ENCODE measurements around the gene SPCS2. TPM values are rescaled to one million over a fixed set of nuclear protein-coding genes. Genes with fewer than 3 reads are reported as not detected.

SPCS2 gene
- total and polyA plus RNA-seq, 8 donors, result 160 to 231 (median 174) TPM

GRCh38 chr11:75025561-75025960 lies 76.5 kb downstream of the SPCS2 start:
- no peak overlapping the region for H3K27ac ChIP-seq
- no peak for TF ChIP-seq CTCF (IDR thresholded peaks at IDR 0.05)
- H3K4me3 ChIP-seq, result no peak overlapping the region
- intact Hi-C loops (cut with DNase I), result loop anchor here in 1 of 2 donors (5.0 kb wide), 1 partner anchor 222 kb away; no protein-coding TSS in a partner anchor
- no peaks in the 10 kb centered on the region for H3K27me3 ChIP-seq
- ATAC-seq (no peak), DNase-seq (no peak)
- H3K36me3 ChIP-seq, result no peaks in the 10 kb centered on the region
- no peaks in the 10 kb centered on the region for H3K9me3 ChIP-seq
- no peaks in the 10 kb centered on the region for H3K4me1 ChIP-seq

GRCh38 chr11:75028321-75028720 lies 79.3 kb downstream of the SPCS2 start:
- DNase-seq, result no peak
- ATAC-seq, result no peak
- Histone ChIP-seq H3K9me3 (no peaks in the 10 kb centered on the region), H3K27ac (no peak overlapping the region), H3K4me1 (no peaks in the 10 kb centered on the region), H3K27me3 (no peaks in the 10 kb centered on the region), H3K4me3 (no peak overlapping the region), H3K36me3 (no peaks in the 10 kb centered on the region)
- TF ChIP-seq CTCF (IDR thresholded peaks at IDR 0.05), result no peak
- intact Hi-C loops (cut with DNase I), result loop anchor here in 1 of 2 donors (5.0 kb wide), 1 partner anchor 219 kb away; no protein-coding TSS in a partner anchor

Other genes with a start within 250 kb of the SPCS2 start
- 1 to 10 TPM; 1.3 to 5.2 TPM for gene CHRDL2, start 217.8 kb upstream of the SPCS2 start, total RNA-seq
- under 1 TPM; 0.48 to 0.82 (median 0.60) TPM for gene CHRDL2, start 217.8 kb upstream of the SPCS2 start, polyA plus RNA-seq (ENCODE audit: insufficient read length in 6 of 6)
- 10 to 100 TPM; 19.4 to 23.6 TPM for gene RNF169, start 200.4 kb upstream of the SPCS2 start, total RNA-seq
- 10 to 100 TPM; 20.6 to 23.2 (median 22.2) TPM for gene RNF169, start 200.4 kb upstream of the SPCS2 start, polyA plus RNA-seq (ENCODE audit: insufficient read length in 6 of 6)
- gene XRRA1, start 175 bp upstream of the SPCS2 start, total RNA-seq, result 10 to 100 TPM; 11.7 to 19.8 TPM
- gene XRRA1, start 175 bp upstream of the SPCS2 start, polyA plus RNA-seq (ENCODE audit: insufficient read length in 6 of 6), result 10 to 100 TPM in 5 of 6 donors, 1 to 10 TPM in 1; 8.4 to 21.3 (median 16.7) TPM
- gene NEU3, start 39.7 kb downstream of the SPCS2 start, total RNA-seq, result 10 to 100 TPM in 1 of 2 donors, 1 to 10 TPM in 1; 9.7 to 12.0 TPM
- 10 to 100 TPM; 14.1 to 15.3 (median 14.9) TPM for gene NEU3, start 39.7 kb downstream of the SPCS2 start, polyA plus RNA-seq (ENCODE audit: insufficient read length in 6 of 6)
- gene OR2AT4, start 147.6 kb downstream of the SPCS2 start, total RNA-seq, result not detected
- gene OR2AT4, start 147.6 kb downstream of the SPCS2 start, polyA plus RNA-seq (ENCODE audit: insufficient read length in 6 of 6), result under 1 TPM; 0.04 to 0.11 (median 0.06) TPM
- gene SLCO2B1, start 201.8 kb downstream of the SPCS2 start, total RNA-seq, result 100 to 1,000 TPM; 145 to 220 TPM
- gene SLCO2B1, start 201.8 kb downstream of the SPCS2 start, polyA plus RNA-seq (ENCODE audit: insufficient read length in 6 of 6), result 10 to 100 TPM; 20.5 to 30.7 (median 26.7) TPM

Measured in left lung (tissue), 10 donors.